ENCODE results near the gene C4B. TPM values are rescaled to one million over a fixed set of nuclear protein-coding genes. Genes with fewer than 3 reads are reported as not detected.
"Not testable (repeated sequence)": the region's sequence is repeated elsewhere in the genome, so short reads cannot be mapped to it uniquely, and the experiment has no call there.

C4B gene
- total RNA-seq, 1 experiment from 2014 or later: 2.7 TPM

GRCh38 chr6:32068315-32068714, 53.7 kb downstream of the C4B start:
- H3K27me3 Mint-ChIP-seq (ENCODE audit: low read depth); H3K27ac Mint-ChIP-seq; H3K4me3 Mint-ChIP-seq; H3K4me2 ChIP-seq (ENCODE audit: insufficient read depth, insufficient read length, low read length); H3K27me3 ChIP-seq (ENCODE audit: insufficient read depth, low read length); H3K23me2 ChIP-seq (ENCODE audit: insufficient read length, low read depth, low read length, poor library complexity, severe bottlenecking); H2BK20ac ChIP-seq (ENCODE audit: low read depth, low read length, poor library complexity, severe bottlenecking); H3K23ac ChIP-seq (ENCODE audit: insufficient read length, low read depth, low read length); H3K79me1 ChIP-seq (ENCODE audit: insufficient read depth, low read depth, low read length, poor library complexity, severe bottlenecking); H3K56ac ChIP-seq (ENCODE audit: insufficient read length, low read depth, low read length); H4K91ac ChIP-seq (ENCODE audit: insufficient read length, low read depth, low read length); H2BK120ac ChIP-seq (ENCODE audit: low read depth, low read length, poor library complexity, severe bottlenecking); H4K20me1 ChIP-seq (ENCODE audit: control insufficient read depth, insufficient read depth, insufficient read length); H2BK12ac ChIP-seq (ENCODE audit: insufficient read length, low read depth, low read length); H4K5ac ChIP-seq (ENCODE audit: insufficient read length, low read depth, low read length); H3K14ac ChIP-seq (ENCODE audit: insufficient read depth, low read length); H3K4ac ChIP-seq (ENCODE audit: low read depth, low read length); H2BK15ac ChIP-seq (ENCODE audit: low read depth, low read length); DNase-seq; H3K9ac ChIP-seq (ENCODE audit: extremely low read depth, insufficient read length, low read length); H3K27ac ChIP-seq (ENCODE audit: insufficient read length, low read depth, low read length); H3K36me3 Mint-ChIP-seq (ENCODE audit: insufficient read depth in 1 of 3, low read depth in 3 of 3); H3K4me1 ChIP-seq (ENCODE audit: insufficient read depth, low read length); H2AFZ ChIP-seq (ENCODE audit: low read length); H3K18ac ChIP-seq (ENCODE audit: insufficient read length, low read depth, low read length); H2AK5ac ChIP-seq (ENCODE audit: insufficient read length, low read length); H2BK5ac ChIP-seq (ENCODE audit: insufficient read length, low read length); H4K8ac ChIP-seq (replicated peaks; ENCODE audit: insufficient read length, low read depth, low read length); H3K9me3 ChIP-seq (ENCODE audit: control insufficient read depth, low read depth, low read length); H3K79me2 ChIP-seq (ENCODE audit: insufficient read depth, low read length); H3K9me3 Mint-ChIP-seq; H3T11ph ChIP-seq (ENCODE audit: low read length): not testable (repeated sequence)
- WGBS (ENCODE audit: extremely low coverage, insufficient read length, low lambda C conversion rate): no CpG with 5 or more reads among the region's 13 CpGs
- H3K4me1 Mint-ChIP-seq: peaks cover 23 to 28% of the 10 kb centered on the region in 2 experiments
